Brain pericyte (primary cell): ENCODE results near the gene SFSWAP.
A peak's percentile ranks its signal among the peaks of the same experiment; 100 is the strongest.
"Not testable (repeated sequence)": the region's sequence is repeated elsewhere in the genome, so short reads cannot be mapped to it uniquely, and the experiment has no call there.

ENCODE experiments used
- DNase-seq: peaks from one replicate; pipeline ENCODE4 v3.0.0-alpha.2; 2012; ENCODE audit warnings: low read depth, low spot score

The SFSWAP gene

GRCh38 chr12:131809476-131810254 is 98.8 kb downstream of the SFSWAP start:
- DNase-seq, result not testable (repeated sequence)

- DNase-seq, result no peak
Observed at GRCh38 chr12:131810726-131811125, 99.8 kb downstream of the SFSWAP start.

GRCh38 chr12:131815131-131815530 is 104.2 kb downstream of the SFSWAP start:
- DNase-seq, result no peak

- no peak for DNase-seq
Observed at GRCh38 chr12:131816495-131816894, 105.6 kb downstream of the SFSWAP start.

GRCh38 chr12:131817241-131817640 is 106.4 kb downstream of the SFSWAP start:
- DNase-seq, result no peak

- no peak for DNase-seq
Observed at GRCh38 chr12:131818821-131819585, 108.1 kb downstream of the SFSWAP start.

GRCh38 chr12:131824450-131824849 is 113.6 kb downstream of the SFSWAP start:
- no peak for DNase-seq

- no peak for DNase-seq
Observed at GRCh38 chr12:131825146-131825892, 114.4 kb downstream of the SFSWAP start.

GRCh38 chr12:131826097-131826928 is 115.4 kb downstream of the SFSWAP start:
- DNase-seq, result no peak

- DNase-seq, result no peak
Observed at GRCh38 chr12:131827961-131828534, 117.2 kb downstream of the SFSWAP start, which contains the start of gene MMP17. TSS of gene MMP17 (plus strand) at chr12:131828393. CDS start at chr12:131828495, 102 bp downstream.

GRCh38 chr12:131828671-131829355 is 117.9 kb downstream of the SFSWAP start:
- DNase-seq, result no peak

GRCh38 chr12:131829356-131829747 is 118.5 kb downstream of the SFSWAP start:
- no peak for DNase-seq

- no peak for DNase-seq
Observed at GRCh38 chr12:131829791-131830334, 119.0 kb downstream of the SFSWAP start.

- DNase-seq, result peak; percentile 38
Observed at GRCh38 chr12:131830335-131830913, 119.5 kb downstream of the SFSWAP start.

- DNase-seq, result no peak
Observed at GRCh38 chr12:131830914-131831571, 120.2 kb downstream of the SFSWAP start.

GRCh38 chr12:131831635-131832041 is 120.7 kb downstream of the SFSWAP start:
- DNase-seq, result no peak

- no peak for DNase-seq
Observed at GRCh38 chr12:131832321-131833231, 121.7 kb downstream of the SFSWAP start.
